NCI-H82 treated with DMSO at 0.1 percent for 48 hours (cell line): ENCODE results near the gene NPBWR2.

ENCODE experiments used
- DNase-seq: peaks from one replicate; lab custom pipeline; 2025; ENCODE audit not compliant: unreplicated experiment; lab: John Stamatoyannopoulos, UW

The NPBWR2 gene

GRCh38 chr20:64105846-64106434 is 1.4 kb downstream of the NPBWR2 start:
- no peak for DNase-seq

GRCh38 chr20:64104667-64105451 is 2.5 kb downstream of the NPBWR2 start:
- DNase-seq, result no peak

- DNase-seq, result no peak
These were observed 3.3 kb downstream of the NPBWR2 start for GRCh38 chr20:64103871-64104666.

- DNase-seq, result no peak
These were observed 4.6 kb downstream of the NPBWR2 start for GRCh38 chr20:64102647-64103354.

GRCh38 chr20:64101731-64102621 is 5.4 kb downstream of the NPBWR2 start:
- peak; percentile 30 for DNase-seq

- no peak for DNase-seq
These were observed 6.2 kb downstream of the NPBWR2 start for GRCh38 chr20:64100946-64101688.

- no peak for DNase-seq
These were observed 6.8 kb downstream of the NPBWR2 start for GRCh38 chr20:64100566-64100888.

- no peak for DNase-seq
These were observed 7.3 kb downstream of the NPBWR2 start for GRCh38 chr20:64099880-64100565.

GRCh38 chr20:64099086-64099786 is 8.1 kb downstream of the NPBWR2 start:
- no peak for DNase-seq

- no peak for DNase-seq
These were observed 8.8 kb downstream of the NPBWR2 start for GRCh38 chr20:64098471-64099013.

- no peak for DNase-seq
These were observed 10.8 kb downstream of the NPBWR2 start for GRCh38 chr20:64096535-64096934.

GRCh38 chr20:64095927-64096326 is 11.4 kb downstream of the NPBWR2 start:
- DNase-seq, result no peak

- DNase-seq, result no peak
These were observed 11.9 kb downstream of the NPBWR2 start for GRCh38 chr20:64095455-64095854.

- DNase-seq, result no peak
These were observed 14.3 kb downstream of the NPBWR2 start for GRCh38 chr20:64093013-64093503.

GRCh38 chr20:64092258-64093012 is 14.9 kb downstream of the NPBWR2 start:
- no peak for DNase-seq

- DNase-seq, result peak; percentile 16
These were observed 15.6 kb downstream of the NPBWR2 start for GRCh38 chr20:64091770-64092169.

- no peak for DNase-seq
These were observed 16.0 kb downstream of the NPBWR2 start for GRCh38 chr20:64091340-64091739.
